ENCODE measurements around the gene CHDH.

GRCh38 chr3:53809764-53810400 lies 36.3 kb downstream of the CHDH start:
- TF ChIP-seq CTCF (IDR thresholded peaks at IDR 0.05) (no peak), POLR2AphosphoS5 (IDR thresholded peaks at IDR 0.05) (no peak), POLR2A (IDR thresholded peaks at IDR 0.05) (no peak), EP300 (IDR thresholded peaks at IDR 0.05; ENCODE audit: low read depth) (no peak)
